Measurements from ENCODE around the gene NEURL1.
"Not testable (repeated sequence)": the region's sequence is repeated elsewhere in the genome, so short reads cannot be mapped to it uniquely, and the experiment has no call there.

The NEURL1 gene

GRCh38 chr10:103519798-103520197 lies 26.3 kb downstream of the NEURL1 start:
- no peak for DNase-seq

- not testable (repeated sequence) for DNase-seq
Observed at GRCh38 chr10:103522006-103522405, 28.5 kb downstream of the NEURL1 start.

- no peak for DNase-seq
Observed at GRCh38 chr10:103523683-103524082, 30.2 kb downstream of the NEURL1 start.

GRCh38 chr10:103525901-103526300 lies 32.4 kb downstream of the NEURL1 start:
- DNase-seq: no peak

GRCh38 chr10:103527476-103527875 lies 34.0 kb downstream of the NEURL1 start:
- not testable (repeated sequence) for DNase-seq

- no peak for DNase-seq
Observed at GRCh38 chr10:103528549-103528948, 35.0 kb downstream of the NEURL1 start.

GRCh38 chr10:103529539-103529938 lies 36.0 kb downstream of the NEURL1 start:
- no peak for DNase-seq

- no peak for DNase-seq
Observed at GRCh38 chr10:103533827-103534226, 40.3 kb downstream of the NEURL1 start.

GRCh38 chr10:103534621-103535498 lies 41.4 kb downstream of the NEURL1 start:
- DNase-seq: no peak

GRCh38 chr10:103535595-103535994 lies 42.1 kb downstream of the NEURL1 start:
- no peak for DNase-seq

GRCh38 chr10:103539751-103540150 lies 46.2 kb downstream of the NEURL1 start:
- DNase-seq: no peak

- DNase-seq: no peak
Observed at GRCh38 chr10:103540722-103541121, 47.2 kb downstream of the NEURL1 start.

GRCh38 chr10:103541616-103542015 lies 48.1 kb downstream of the NEURL1 start:
- DNase-seq: no peak

- DNase-seq: peak; percentile 58
Observed at GRCh38 chr10:103542764-103543616, 49.5 kb downstream of the NEURL1 start.

GRCh38 chr10:103543617-103544525 lies 50.4 kb downstream of the NEURL1 start:
- no peak for DNase-seq

GRCh38 chr10:103544657-103545310 lies 51.3 kb downstream of the NEURL1 start:
- DNase-seq: no peak

GRCh38 chr10:103545366-103545765 lies 51.9 kb downstream of the NEURL1 start:
- DNase-seq: peak; percentile 33

- no peak for DNase-seq
Observed at GRCh38 chr10:103545771-103546281, 52.3 kb downstream of the NEURL1 start.

GRCh38 chr10:103546401-103546800 lies 52.9 kb downstream of the NEURL1 start:
- no peak for DNase-seq

GRCh38 chr10:103547391-103547946 lies 54.0 kb downstream of the NEURL1 start:
- DNase-seq: no peak

- DNase-seq: no peak
Observed at GRCh38 chr10:103548006-103548405, 54.5 kb downstream of the NEURL1 start.

Data from RPMI8226 (cell line).